GM19467 (cell line): ENCODE measurements around the gene FOLR1.
"Not testable (repeated sequence)": the region's sequence is repeated elsewhere in the genome, so short reads cannot be mapped to it uniquely, and the experiment has no call there.

Source experiments
- ATAC-seq: cut with Tn5 transposase; IDR thresholded peaks from one replicate; pipeline ENCODE4 v1.9.1; 2021; ENCODE audit warnings: mild to moderate bottlenecking, moderate library complexity; ENCODE audit not compliant: unreplicated experiment

Gene FOLR1

DNA sequence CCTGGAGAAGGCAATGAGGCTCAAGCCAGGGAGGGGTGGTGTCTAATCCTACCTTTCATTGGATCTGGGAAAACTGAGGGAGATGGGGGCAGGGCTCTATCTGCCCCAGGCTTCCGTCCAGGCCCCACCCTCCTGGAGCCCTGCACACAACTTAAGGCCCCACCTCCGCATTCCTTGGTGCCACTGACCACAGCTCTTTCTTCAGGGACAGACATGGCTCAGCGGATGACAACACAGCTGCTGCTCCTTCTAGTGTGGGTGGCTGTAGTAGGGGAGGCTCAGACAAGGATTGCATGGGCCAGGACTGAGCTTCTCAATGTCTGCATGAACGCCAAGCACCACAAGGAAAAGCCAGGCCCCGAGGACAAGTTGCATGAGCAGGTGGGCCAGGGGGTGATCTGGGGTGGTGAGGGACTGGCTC is at the start of gene FOLR1:
FOLR1 (plus strand) TSS at position 180 of the 421 bp plus-strand sequence; CDS start at position 214, 34 bp downstream.
- no peak for ATAC-seq

DNA sequence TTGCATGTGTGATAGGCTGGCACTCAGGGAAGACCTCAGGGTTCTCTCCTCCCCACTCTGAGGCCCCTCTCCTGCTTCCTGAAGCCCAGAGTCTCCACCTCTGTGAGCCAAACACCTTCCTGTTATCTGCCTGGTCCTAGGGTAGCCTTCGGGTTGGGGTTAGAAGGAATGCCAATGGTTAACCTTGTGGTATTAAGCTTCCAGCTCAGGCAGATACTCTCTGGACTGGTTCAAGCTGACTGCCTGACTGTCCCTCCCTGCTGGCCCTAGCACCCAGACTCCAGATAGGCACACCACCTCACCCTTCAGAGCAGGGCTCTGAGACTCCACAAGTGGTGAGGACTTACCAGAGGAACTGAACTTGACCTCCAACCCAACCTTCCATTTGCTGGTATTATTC is 49.4 kb upstream of the FOLR1 start:
- ATAC-seq = not testable (repeated sequence)

DNA sequence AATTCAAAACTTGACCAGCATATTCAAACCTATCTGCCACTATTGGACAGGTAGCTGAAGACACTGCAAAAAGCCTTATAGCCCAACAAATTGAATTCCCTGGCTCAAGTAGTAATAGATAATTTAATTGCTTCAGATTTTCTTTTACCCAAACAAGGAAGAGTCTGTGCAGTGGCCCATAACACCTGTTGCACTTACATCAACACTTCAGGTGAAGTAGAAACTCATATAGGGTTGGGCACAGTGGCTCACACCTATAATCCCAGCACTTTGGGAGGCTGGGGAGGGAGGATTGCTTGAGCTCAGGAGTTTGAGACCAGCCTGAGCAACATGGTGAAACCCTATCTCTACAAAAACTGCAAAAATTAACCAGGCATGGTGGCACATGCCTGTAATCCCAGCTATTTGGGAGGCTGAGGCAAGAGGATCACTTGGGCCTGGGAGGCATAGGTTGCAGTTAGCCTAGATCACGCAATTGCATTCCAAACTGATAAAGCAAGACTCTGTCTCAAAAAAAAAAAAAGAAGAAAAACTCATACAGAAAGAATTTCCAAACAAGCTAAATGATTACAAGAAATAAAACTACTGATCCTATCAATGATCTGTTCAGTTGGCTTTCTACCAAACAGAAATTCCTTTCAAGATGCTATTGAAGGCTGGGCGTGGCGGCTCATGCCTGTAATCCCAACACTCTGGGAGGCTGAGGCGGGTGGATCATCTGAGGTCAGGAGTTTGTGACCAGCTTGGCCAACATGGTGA is 47.0 kb upstream of the FOLR1 start:
- ATAC-seq = no peak

DNA sequence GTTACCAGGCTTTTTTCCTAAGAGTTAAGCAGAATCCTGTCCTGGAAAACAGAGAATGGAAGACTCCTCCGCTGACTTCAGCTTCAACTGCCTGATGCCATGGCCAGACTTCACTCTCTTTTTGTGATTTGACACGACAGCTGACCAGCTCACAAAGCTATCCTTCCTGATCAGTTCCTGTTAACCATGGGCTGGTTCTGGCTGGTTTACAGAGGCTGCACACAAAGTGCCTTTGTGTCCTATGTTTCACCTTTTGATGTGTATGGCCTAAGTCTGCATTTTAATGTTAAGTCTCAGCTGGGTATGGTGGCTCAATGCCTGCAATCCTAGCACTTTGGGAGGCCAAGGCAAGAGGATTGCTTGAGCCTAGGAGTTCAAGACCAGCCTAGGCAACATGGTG is 45.3 kb upstream of the FOLR1 start:
- ATAC-seq = no peak

DNA sequence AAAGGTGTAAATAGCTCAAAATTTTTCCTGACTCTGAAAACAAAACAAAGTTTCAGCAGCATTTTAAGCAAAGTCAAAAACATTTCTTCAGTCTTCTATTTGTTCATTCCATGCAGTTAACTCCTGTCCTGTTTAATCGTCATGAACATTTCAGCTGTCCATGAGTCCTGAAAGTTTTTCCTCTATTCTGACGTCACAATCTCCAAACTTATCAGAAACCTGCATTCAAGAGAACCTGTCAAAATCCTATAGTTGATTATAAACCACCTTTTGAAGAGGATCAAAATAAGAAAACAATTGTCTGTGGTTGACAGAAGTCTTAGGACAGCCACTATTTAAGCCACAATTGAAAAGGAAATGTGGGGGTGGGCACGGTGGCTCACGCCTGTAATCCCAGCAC is 41.1 kb upstream of the FOLR1 start:
- no peak for ATAC-seq

DNA sequence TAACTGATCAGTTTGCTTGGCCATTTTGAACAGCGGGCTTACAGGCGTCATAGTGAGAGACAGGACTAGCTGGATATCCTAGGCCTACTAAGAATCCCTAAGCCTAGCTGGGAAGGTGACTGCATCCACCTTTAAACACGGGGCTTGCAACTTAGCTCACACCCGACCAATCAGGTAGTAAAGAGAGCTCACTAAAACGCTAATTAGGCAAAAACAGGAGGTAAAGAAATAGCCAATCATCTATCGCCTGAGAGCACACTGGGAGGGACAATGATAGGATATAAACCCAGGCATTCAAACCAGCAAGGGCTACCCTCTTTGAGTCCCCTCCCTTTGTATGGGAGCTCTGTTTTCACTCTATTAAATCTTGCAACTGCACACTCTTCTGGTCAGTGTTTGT is 38.1 kb upstream of the FOLR1 start:
- not testable (repeated sequence) for ATAC-seq

DNA sequence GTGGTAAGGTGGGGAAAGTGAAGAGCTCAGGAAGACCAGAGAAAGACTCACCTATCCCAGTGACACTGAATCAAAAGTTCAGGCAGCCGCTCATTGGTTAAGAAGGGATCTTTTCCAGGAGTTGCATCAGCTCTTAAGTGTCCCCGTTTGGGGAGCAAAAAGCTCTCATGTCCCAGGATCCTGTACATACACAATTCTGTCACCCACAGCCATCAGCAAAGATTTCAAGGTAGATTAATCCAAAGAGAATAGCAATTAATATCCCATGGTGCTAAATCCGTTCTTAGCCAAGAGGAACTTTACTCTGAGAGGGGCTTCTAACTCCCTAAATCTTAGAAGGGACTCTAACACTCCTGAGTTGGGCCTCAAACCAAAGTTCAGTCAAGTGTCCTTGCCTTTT is 37.1 kb upstream of the FOLR1 start:
- no peak for ATAC-seq

DNA sequence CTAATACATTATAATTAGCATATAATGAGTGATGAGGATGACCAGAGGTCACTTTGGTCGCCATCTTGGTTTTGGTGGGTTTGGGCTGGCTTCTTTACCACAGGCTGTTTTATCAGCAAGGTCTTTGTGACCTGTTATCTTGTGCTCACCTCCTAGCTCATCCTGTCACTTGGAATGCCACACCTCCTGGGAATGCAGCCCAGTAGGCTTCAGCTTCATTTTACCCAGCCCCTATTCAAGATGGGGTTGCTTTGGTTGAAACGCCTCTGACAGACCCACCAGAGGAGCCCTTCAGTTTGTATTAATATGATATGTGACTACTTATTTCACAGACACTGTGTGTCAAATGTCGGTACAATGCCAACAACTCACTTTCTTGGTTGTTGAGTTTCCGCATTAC is 36.2 kb upstream of the FOLR1 start:
- ATAC-seq = no peak

DNA sequence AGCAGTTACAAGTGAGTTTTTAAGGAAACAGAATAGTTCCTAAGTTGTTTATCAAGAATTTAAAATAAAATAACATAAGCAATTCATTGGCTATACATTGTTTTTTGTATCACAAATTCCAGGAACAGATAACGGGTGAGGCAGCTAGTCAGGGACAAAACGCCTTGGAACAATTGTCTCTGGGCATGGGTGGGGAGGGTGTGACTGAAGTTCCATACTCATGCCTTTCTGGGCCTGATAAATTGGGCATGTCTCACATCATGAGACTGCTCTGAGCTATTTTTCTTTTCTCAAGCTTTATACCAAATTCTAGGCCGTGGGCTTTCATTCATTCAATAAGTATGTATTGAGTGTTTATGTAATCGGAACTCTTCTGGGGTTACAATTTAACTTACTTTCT is 34.8 kb upstream of the FOLR1 start:
- no peak for ATAC-seq

DNA sequence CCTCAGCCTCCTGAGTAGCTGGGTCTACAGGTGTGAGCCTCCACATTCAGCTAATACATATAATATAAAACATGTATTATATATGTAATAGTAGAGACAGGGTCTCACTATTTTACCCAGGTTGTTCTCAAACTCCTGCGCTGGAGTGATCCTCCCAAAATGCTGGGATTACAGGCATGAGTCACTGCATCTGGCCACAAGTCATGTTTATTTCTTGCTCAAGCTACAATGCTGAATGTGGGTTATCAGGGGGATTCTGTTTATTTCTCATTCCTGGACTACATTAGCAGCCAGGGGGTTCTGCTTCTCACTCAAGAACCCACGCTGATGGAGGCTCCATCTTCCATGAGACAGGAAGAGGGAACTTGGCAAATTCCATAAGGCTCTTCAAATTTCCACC is 31.6 kb upstream of the FOLR1 start:
- ATAC-seq = no peak

DNA sequence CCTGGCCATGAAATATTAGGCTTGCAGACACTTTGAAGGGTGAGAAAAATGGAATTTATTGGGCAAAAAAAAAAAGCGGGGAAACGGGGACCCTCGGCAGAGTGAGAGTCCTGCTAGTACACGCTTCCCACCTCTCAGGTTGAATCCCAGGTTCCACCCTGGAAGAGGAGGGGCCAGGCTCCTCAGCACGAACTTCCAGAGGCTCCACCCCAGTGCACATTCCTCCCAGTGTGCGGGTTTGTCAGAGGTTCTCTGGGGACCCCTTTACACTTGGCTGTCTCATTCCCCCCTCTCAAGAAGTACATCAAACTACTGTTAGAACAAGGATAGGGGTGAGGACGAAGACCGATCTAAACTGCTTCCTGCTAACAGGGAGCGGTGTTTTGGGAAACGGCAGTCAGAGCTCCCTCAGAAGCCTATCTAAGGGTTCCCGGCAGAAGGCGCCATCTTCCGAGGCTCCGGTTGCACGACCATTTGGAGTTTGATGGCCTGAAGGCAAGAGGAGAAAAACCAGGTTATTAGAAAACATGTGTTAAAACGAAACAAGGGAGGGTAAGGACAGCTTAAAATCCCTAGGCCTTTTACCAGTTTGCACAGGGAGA is 28.9 kb upstream of the FOLR1 start:
- ATAC-seq = no peak

DNA sequence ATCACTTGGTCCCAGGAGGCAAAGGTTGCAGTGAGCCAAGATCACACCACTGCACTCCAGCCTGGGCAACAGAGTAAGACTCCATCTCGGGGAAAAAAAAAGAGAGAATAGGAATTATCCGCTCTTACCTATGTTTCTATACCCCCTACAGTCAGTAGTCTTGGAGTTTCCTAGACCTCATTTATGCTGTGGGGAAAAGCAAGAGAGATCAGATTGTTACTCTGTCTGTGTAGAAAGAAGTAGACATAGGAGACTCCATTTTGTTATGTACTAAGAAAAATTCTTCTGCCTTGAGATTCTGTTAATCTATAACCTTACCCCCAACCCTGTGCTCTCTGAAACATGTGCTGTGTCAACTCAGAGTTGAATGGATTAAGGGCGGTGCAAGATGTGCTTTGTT is 27.8 kb upstream of the FOLR1 start:
- ATAC-seq = not testable (repeated sequence)

DNA sequence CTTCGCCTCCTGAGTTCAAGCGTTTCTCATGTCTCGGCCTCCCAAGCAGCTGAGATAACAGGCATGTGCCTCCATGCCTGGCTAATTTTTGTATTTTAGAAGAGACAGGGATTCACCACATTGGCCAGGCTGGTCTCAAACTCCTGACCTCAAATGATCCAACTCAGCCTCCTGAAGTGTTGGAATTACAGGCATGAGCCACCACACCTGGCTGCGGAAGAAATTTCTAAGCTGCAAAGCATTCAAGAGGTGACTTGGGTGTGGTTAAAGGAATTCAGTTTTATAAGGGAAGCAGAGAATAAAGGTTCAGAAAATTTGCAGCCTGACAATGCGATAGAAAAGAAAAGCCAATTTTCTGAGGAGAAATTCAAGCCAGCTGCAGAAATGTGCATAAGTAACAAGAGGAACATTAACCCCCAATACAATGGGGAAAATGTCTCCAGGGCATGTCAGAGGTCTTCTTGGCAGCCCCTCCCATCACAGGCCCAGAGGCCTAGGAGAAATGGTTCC is 22.8 kb upstream of the FOLR1 start:
- not testable (repeated sequence) for ATAC-seq

DNA sequence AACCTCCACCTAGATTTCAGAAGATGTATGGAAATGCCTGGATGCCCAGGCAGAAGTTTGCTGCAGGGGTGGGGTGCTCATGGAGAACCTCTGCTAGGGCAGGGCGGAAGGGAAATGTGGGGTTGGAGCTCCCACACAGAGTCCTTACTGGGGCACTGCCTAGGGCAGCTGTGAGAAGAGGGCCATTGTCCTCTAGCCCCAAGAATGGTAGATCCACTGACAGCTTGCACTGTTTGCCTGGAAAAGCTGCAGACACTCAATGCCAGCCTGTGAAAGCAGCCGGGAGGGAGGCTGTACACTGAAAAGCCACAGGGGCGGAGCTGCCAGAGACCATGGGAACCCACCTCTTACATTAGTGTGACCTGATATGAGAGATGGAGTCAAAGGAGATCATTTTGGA is 22.2 kb upstream of the FOLR1 start:
- ATAC-seq = not testable (repeated sequence)

DNA sequence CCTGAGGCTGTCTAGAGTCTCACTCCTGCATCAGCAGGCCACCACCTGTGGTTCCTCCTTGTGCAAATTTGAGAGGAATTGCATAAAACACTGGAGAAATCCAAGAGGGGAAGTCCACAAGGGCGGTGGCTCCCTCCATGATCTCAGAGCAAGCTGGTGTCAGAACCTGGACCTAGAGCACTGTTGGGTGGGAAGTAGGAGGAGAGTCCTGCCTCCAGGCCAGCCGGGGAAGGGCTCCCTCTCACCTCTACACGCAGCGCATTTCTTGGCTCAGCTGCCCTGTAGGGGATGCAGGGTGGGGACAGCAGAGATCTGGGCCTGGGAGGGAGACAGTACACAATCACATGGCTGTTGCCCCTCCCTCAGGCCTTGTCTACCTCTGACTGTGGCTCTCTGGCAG is 19.9 kb upstream of the FOLR1 start:
- not testable (repeated sequence) for ATAC-seq

DNA sequence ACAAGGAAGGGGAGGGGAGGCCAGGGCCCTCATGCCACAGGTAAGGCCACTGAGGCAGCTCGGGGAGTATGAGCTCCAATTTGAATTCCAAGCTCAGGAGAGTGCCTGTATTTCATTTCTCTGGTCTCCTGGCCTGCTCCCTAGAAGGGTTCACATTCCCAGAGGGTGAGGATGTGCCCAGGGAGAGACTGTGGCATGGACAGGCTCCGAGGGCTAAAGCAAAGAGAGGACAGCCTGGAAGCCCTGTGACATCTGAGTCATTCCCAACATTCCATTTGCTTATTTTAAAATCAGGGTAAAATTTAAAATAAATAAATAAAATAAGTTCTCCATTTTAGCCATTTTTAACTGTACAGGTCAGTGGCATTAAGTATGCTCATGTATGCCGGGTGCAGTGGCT is 18.6 kb upstream of the FOLR1 start:
- no peak for ATAC-seq

DNA sequence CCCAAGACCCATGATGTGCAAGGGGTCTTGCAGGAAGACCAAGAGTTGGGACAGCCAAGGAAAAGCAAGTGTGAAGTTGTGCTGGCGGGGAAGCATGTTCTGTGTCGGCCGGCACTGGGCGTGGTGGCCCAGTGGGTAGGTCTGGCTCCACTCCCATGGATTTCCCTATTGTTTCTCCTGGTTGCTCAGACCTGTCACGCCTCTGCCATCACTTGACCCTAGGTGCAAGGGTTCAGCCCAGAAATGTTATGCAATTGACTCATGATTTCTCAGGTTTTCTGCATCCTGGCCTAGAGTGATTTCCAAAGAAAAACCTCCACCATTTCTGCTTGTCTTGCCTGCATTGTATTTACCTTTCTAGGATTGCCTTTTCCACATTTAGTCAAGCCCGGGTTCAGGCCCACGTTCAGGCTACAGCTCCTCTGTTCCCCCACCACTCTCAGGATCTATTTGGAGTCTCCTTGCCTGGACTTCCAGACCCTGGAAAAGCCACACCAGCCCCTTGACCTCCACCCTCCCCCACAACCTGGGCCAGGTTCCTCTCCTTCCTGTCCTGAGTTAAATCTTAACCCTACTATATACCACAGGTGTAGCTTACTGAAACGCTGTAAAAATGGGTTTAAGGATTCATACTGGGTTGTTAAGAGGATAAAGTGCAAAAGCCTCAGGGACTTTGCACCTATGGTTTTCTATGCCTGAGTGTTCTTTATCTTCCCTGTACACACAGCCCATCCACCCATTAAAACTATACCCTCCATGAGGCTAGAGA is 17.5 kb upstream of the FOLR1 start:
- no peak for ATAC-seq

DNA sequence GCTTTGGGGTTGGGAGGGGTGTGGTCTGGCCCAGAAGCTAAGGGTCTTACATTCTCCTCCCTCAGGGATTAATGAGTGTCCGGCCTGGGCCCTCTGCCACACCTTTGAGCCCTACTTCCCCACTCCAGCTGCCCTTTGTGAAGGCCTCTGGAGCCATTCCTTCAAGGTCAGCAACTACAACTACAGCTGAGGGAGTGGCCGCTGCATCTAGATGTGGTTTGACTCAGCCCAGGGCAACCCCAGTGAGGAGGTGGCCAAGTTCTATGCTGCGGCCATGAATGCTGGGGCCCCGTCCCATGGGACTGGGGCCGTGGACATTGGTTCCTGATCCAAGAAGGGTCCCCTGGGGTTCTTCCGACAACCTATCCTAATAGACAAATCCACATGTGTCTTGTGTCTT is 14.3 kb upstream of the FOLR1 start:
- ATAC-seq = no peak

DNA sequence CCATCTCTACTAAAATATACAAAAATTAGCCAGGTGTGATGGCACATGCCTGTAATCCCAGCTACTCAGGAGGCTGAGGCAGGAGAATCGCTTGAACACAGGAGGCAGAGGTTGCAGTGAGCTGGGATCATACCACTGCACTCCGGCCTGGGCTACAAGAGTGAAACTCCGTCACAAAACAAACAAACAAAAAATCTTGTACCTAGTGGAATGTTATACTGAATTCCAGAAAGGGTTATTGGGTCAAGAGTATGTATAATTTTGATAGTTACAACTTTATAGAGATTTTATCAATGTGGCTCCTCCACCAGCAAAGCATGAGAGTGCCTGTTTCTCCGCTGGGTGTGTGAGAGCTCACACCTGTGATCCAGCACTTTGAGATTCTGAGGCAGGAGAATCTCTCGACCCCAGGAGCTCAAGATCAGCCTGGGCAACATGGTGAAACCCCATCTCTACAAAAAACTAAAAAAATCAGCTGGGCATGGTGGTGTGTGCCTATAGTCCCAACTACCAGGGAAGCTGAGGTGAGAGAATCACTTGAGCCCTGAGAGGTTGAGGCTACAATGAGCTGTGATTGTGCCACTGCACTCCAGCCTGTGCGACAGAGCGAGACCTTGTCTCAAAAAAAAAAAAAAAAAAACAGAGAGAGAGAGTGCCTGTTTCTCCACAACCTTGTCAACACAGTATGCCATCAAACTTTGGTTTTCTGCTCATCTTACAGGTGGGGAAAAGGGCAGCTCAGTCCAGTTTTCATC is 12.7 kb upstream of the FOLR1 start:
- no peak for ATAC-seq

DNA sequence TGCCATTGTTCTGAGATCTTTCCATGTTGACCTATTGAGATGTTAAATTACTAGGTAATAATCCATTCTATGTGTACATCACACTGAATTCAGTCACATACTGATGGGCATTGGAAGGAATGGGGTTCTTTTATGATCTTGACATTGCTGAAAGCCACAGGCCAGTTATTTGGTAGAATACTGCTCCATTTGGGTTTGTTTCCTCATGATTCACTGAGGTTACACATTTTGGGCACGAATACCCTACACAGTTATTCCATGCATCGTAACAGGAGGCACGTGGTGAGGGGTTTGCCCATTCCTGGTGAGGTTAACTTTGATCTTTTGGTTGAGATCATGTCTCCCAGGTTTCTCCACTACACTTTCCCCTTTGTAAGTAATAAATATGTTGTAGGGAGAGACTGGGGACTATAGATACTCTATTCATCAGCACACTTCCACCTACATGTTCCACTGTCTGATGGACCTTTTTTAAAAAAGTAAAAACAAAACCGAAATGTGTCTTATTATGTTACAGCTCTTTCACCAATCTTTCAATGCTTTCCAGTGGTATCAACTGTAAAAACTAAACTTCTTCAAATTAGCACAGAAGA is 12.0 kb upstream of the FOLR1 start:
- no peak for ATAC-seq
